ENCODE data around the gene SQOR.

DNA sequence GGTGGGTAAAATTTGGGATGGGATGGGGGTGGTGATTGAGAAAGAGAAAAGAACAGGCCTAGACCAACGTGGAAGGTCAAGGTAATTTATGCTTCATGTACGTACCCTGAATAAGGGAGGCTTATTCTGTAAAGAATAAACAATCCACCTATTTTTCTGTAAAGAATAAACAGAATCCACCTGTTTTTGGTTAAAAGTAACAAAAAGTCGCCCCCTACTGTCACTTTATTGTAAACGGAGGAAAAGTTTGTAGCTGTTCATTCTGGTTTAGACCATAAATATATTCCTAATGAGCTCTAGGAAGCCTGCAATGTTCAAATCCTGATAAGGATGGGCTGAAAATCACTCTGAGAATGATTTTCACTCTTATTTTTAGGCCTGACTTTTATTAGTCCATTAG lies 23.5 kb upstream of the SQOR start:
- TF ChIP-seq, protein P1, sequence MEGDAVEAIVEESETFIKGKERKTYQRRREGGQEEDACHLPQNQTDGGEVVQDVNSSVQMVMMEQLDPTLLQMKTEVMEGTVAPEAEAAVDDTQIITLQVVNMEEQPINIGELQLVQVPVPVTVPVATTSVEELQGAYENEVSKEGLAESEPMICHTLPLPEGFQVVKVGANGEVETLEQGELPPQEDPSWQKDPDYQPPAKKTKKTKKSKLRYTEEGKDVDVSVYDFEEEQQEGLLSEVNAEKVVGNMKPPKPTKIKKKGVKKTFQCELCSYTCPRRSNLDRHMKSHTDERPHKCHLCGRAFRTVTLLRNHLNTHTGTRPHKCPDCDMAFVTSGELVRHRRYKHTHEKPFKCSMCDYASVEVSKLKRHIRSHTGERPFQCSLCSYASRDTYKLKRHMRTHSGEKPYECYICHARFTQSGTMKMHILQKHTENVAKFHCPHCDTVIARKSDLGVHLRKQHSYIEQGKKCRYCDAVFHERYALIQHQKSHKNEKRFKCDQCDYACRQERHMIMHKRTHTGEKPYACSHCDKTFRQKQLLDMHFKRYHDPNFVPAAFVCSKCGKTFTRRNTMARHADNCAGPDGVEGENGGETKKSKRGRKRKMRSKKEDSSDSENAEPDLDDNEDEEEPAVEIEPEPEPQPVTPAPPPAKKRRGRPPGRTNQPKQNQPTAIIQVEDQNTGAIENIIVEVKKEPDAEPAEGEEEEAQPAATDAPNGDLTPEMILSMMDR (conservative IDR thresholded peaks at IDR 0.05 in 1 of 2, IDR thresholded peaks at IDR 0.05 in 1 of 2; ENCODE audit: extremely low read depth in 1 of 2, insufficient read depth in 1 of 2, low read depth in 1 of 2, low read length in 2 of 2) = peak; percentile 39
- no peak for TF ChIP-seq EZH2 (IDR thresholded peaks at IDR 0.05; ENCODE audit: borderline replicate concordance, low read length)
